Measurements from ENCODE around the gene CTLA4. TPM values are rescaled to one million over a fixed set of nuclear protein-coding genes. Genes with fewer than 3 reads are reported as not detected.

The CTLA4 gene
- polyA plus RNA-seq, 4 donors, result 0.22 to 0.57 TPM; not detected in 2

GRCh38 chr2:203904022-203904421, 36.5 kb downstream of the CTLA4 start:
- Histone ChIP-seq H3K36me3 (ENCODE audit: control insufficient read depth in 3 of 3, insufficient read depth in 2 of 3, low read depth in 1 of 3, low read length in 3 of 3) (no peaks in the 10 kb centered on the region), H3K27ac (ENCODE audit: low read depth in 1 of 3, low read length in 2 of 3) (no peak overlapping the region), H3K4me3 (ENCODE audit: low read depth in 1 of 3, low read length in 3 of 3) (no peak overlapping the region), H3K27me3 (ENCODE audit: control insufficient read depth in 3 of 3, insufficient read depth in 3 of 3, low read length in 3 of 3) (no peaks in the 10 kb centered on the region), H3K9me3 (ENCODE audit: control insufficient read depth in 2 of 2, insufficient read depth in 1 of 2, low read depth in 1 of 2, low read length in 1 of 2) (peaks cover 0 to 8% of the 10 kb centered on the region in 2 donors), H3K4me1 (ENCODE audit: control insufficient read depth in 3 of 3, insufficient read depth in 2 of 3, low read depth in 1 of 3, low read length in 2 of 3) (no peaks in the 10 kb centered on the region)
- no peak for DNase-seq
- FAIRE-seq, result no peak
- WGBS, 3 donors, result 93 to 97% (median 97%) methylated on average over 4 of the region's 4 CpGs

- Histone ChIP-seq H3K4me1 (ENCODE audit: control insufficient read depth in 3 of 3, insufficient read depth in 2 of 3, low read depth in 1 of 3, low read length in 2 of 3) (no peaks in the 10 kb centered on the region), H3K27me3 (ENCODE audit: control insufficient read depth in 3 of 3, insufficient read depth in 3 of 3, low read length in 3 of 3) (no peaks in the 10 kb centered on the region), H3K27ac (ENCODE audit: low read depth in 1 of 3, low read length in 2 of 3) (no peak overlapping the region), H3K36me3 (ENCODE audit: control insufficient read depth in 3 of 3, insufficient read depth in 2 of 3, low read depth in 1 of 3, low read length in 3 of 3) (no peaks in the 10 kb centered on the region), H3K4me3 (ENCODE audit: low read depth in 1 of 3, low read length in 3 of 3) (no peak overlapping the region), H3K9me3 (ENCODE audit: control insufficient read depth in 2 of 2, insufficient read depth in 1 of 2, low read depth in 1 of 2, low read length in 1 of 2) (peaks cover 0 to 8% of the 10 kb centered on the region in 2 donors)
- DNase-seq, result no peak
- FAIRE-seq, result no peak
These were observed 38.1 kb downstream of the CTLA4 start for GRCh38 chr2:203905656-203906055.

GRCh38 chr2:203908066-203908796, 40.7 kb downstream of the CTLA4 start:
- no peaks in the 10 kb centered on the region for H3K27me3 ChIP-seq (ENCODE audit: control insufficient read depth in 3 of 3, insufficient read depth in 3 of 3, low read length in 3 of 3)
- H3K4me1 ChIP-seq (ENCODE audit: control insufficient read depth in 3 of 3, insufficient read depth in 2 of 3, low read depth in 1 of 3, low read length in 2 of 3), result no peaks in the 10 kb centered on the region
- no peak for FAIRE-seq
- H3K36me3 ChIP-seq (ENCODE audit: control insufficient read depth in 3 of 3, insufficient read depth in 2 of 3, low read depth in 1 of 3, low read length in 3 of 3), result no peaks in the 10 kb centered on the region
- no peaks in the 10 kb centered on the region for H3K9me3 ChIP-seq (ENCODE audit: control insufficient read depth in 2 of 2, insufficient read depth in 1 of 2, low read depth in 1 of 2, low read length in 1 of 2)
- WGBS, 3 donors, result 38 to 69% (median 46%) methylated on average over 6 of the region's 6 CpGs
- no peak overlapping the region for H3K27ac ChIP-seq (ENCODE audit: low read depth in 1 of 3, low read length in 2 of 3)
- H3K4me3 ChIP-seq (ENCODE audit: low read depth in 1 of 3, low read length in 3 of 3), result no peak overlapping the region
- peak in 1 of 2 donors; percentile 83 for DNase-seq

GRCh38 chr2:203908797-203909185, 41.2 kb downstream of the CTLA4 start:
- 16 to 40% (median 21%) methylated on average over 3 of the region's 3 CpGs for WGBS, 3 donors
- Histone ChIP-seq H3K27me3 (ENCODE audit: control insufficient read depth in 3 of 3, insufficient read depth in 3 of 3, low read length in 3 of 3) (no peaks in the 10 kb centered on the region), H3K27ac (ENCODE audit: low read depth in 1 of 3, low read length in 2 of 3) (peak overlapping the region in 1 of 3 donors; percentile 2), H3K4me3 (ENCODE audit: low read depth in 1 of 3, low read length in 3 of 3) (no peak overlapping the region), H3K36me3 (ENCODE audit: control insufficient read depth in 3 of 3, insufficient read depth in 2 of 3, low read depth in 1 of 3, low read length in 3 of 3) (no peaks in the 10 kb centered on the region), H3K9me3 (ENCODE audit: control insufficient read depth in 2 of 2, insufficient read depth in 1 of 2, low read depth in 1 of 2, low read length in 1 of 2) (no peaks in the 10 kb centered on the region), H3K4me1 (ENCODE audit: control insufficient read depth in 3 of 3, insufficient read depth in 2 of 3, low read depth in 1 of 3, low read length in 2 of 3) (no peaks in the 10 kb centered on the region)
- no peak for DNase-seq
- no peak for FAIRE-seq

GRCh38 chr2:203909261-203909967, 41.8 kb downstream of the CTLA4 start:
- 19 to 27% (median 26%) methylated on average over 8 of the region's 8 CpGs for WGBS, 3 donors
- Histone ChIP-seq H3K4me1 (ENCODE audit: control insufficient read depth in 3 of 3, insufficient read depth in 2 of 3, low read depth in 1 of 3, low read length in 2 of 3) (no peaks in the 10 kb centered on the region), H3K4me3 (ENCODE audit: low read depth in 1 of 3, low read length in 3 of 3) (no peak overlapping the region), H3K36me3 (ENCODE audit: control insufficient read depth in 3 of 3, insufficient read depth in 2 of 3, low read depth in 1 of 3, low read length in 3 of 3) (no peaks in the 10 kb centered on the region), H3K9me3 (ENCODE audit: control insufficient read depth in 2 of 2, insufficient read depth in 1 of 2, low read depth in 1 of 2, low read length in 1 of 2) (no peaks in the 10 kb centered on the region), H3K27me3 (ENCODE audit: control insufficient read depth in 3 of 3, insufficient read depth in 3 of 3, low read length in 3 of 3) (no peaks in the 10 kb centered on the region), H3K27ac (ENCODE audit: low read depth in 1 of 3, low read length in 2 of 3) (peak overlapping the region in 1 of 3 donors; percentile 2)
- FAIRE-seq, result no peak
- peak; percentile 46 to 50 for DNase-seq

- DNase-seq (no peak), FAIRE-seq (no peak)
- no peaks in the 10 kb centered on the region for H3K9me3 ChIP-seq (ENCODE audit: control insufficient read depth in 2 of 2, insufficient read depth in 1 of 2, low read depth in 1 of 2, low read length in 1 of 2)
- H3K4me1 ChIP-seq (ENCODE audit: control insufficient read depth in 3 of 3, insufficient read depth in 2 of 3, low read depth in 1 of 3, low read length in 2 of 3), result no peaks in the 10 kb centered on the region
- H3K4me3 ChIP-seq (ENCODE audit: low read depth in 1 of 3, low read length in 3 of 3), result no peak overlapping the region
- WGBS, 3 donors, result 43 to 47% (median 44%) methylated on average over 5 of the region's 5 CpGs
- H3K27ac ChIP-seq (ENCODE audit: low read depth in 1 of 3, low read length in 2 of 3), result no peak overlapping the region
- no peaks in the 10 kb centered on the region for H3K36me3 ChIP-seq (ENCODE audit: control insufficient read depth in 3 of 3, insufficient read depth in 2 of 3, low read depth in 1 of 3, low read length in 3 of 3)
- H3K27me3 ChIP-seq (ENCODE audit: control insufficient read depth in 3 of 3, insufficient read depth in 3 of 3, low read length in 3 of 3), result no peaks in the 10 kb centered on the region
These were observed 42.4 kb downstream of the CTLA4 start for GRCh38 chr2:203909974-203910373.

GRCh38 chr2:203913947-203914346, 46.4 kb downstream of the CTLA4 start:
- no peaks in the 10 kb centered on the region for H3K4me1 ChIP-seq (ENCODE audit: control insufficient read depth in 3 of 3, insufficient read depth in 2 of 3, low read depth in 1 of 3, low read length in 2 of 3)
- H3K4me3 ChIP-seq (ENCODE audit: low read depth in 1 of 3, low read length in 3 of 3), result no peak overlapping the region
- H3K27ac ChIP-seq (ENCODE audit: low read depth in 1 of 3, low read length in 2 of 3), result no peak overlapping the region
- H3K27me3 ChIP-seq (ENCODE audit: control insufficient read depth in 3 of 3, insufficient read depth in 3 of 3, low read length in 3 of 3), result no peaks in the 10 kb centered on the region
- DNase-seq (no peak), FAIRE-seq (no peak)
- no peaks in the 10 kb centered on the region for H3K9me3 ChIP-seq (ENCODE audit: control insufficient read depth in 2 of 2, insufficient read depth in 1 of 2, low read depth in 1 of 2, low read length in 1 of 2)
- H3K36me3 ChIP-seq (ENCODE audit: control insufficient read depth in 3 of 3, insufficient read depth in 2 of 3, low read depth in 1 of 3, low read length in 3 of 3), result no peaks in the 10 kb centered on the region
- 60 to 74% (median 67%) methylated on average over 8 of the region's 8 CpGs for WGBS, 3 donors

GRCh38 chr2:203914546-203915182, 47.1 kb downstream of the CTLA4 start:
- 59 to 76% (median 59%) methylated on average over 8 of the region's 8 CpGs for WGBS, 3 donors
- no peak for DNase-seq
- H3K36me3 ChIP-seq (ENCODE audit: control insufficient read depth in 3 of 3, insufficient read depth in 2 of 3, low read depth in 1 of 3, low read length in 3 of 3), result no peaks in the 10 kb centered on the region
- no peaks in the 10 kb centered on the region for H3K9me3 ChIP-seq (ENCODE audit: control insufficient read depth in 2 of 2, insufficient read depth in 1 of 2, low read depth in 1 of 2, low read length in 1 of 2)
- H3K27ac ChIP-seq (ENCODE audit: low read depth in 1 of 3, low read length in 2 of 3), result no peak overlapping the region
- no peak for FAIRE-seq
- H3K4me1 ChIP-seq (ENCODE audit: control insufficient read depth in 3 of 3, insufficient read depth in 2 of 3, low read depth in 1 of 3, low read length in 2 of 3), result no peaks in the 10 kb centered on the region
- no peaks in the 10 kb centered on the region for H3K27me3 ChIP-seq (ENCODE audit: control insufficient read depth in 3 of 3, insufficient read depth in 3 of 3, low read length in 3 of 3)
- H3K4me3 ChIP-seq (ENCODE audit: low read depth in 1 of 3, low read length in 3 of 3), result no peak overlapping the region

Measured in small intestine (tissue), 7 donors.